GM12878 (cell line): ENCODE data around the gene CBFB. TPM values are rescaled to one million over a fixed set of nuclear protein-coding genes. Genes with fewer than 3 reads are reported as not detected.

Experiments used
- ATAC-seq: fragments of 200-7000 bp; cut with Tn5 transposase; 3 replicates; pipeline ENCODE4 v1.9.1; 2020; ENCODE audit warnings: mild to moderate bottlenecking, moderate library complexity
- BruUV-seq: library from RNA; stranded (reverse); fragments of 400-500 nt; replicated peaks from 2 replicates; lab custom pipeline; 2021; lab: Mats Ljungman, UMichigan
- CTCF ChIA-PET: fragments of 300-600 bp; sonication (Branson Sonifier 250); formaldehyde crosslinking; extraction: SDS; loops from one replicate; lab custom pipeline; 2021; ENCODE audit warnings: inconsistent platforms; lab: Yijun Ruan, JAX
- POLR2A ChIA-PET: fragments of 350-600 bp; formaldehyde crosslinking; extraction: SDS; loops from one replicate; lab custom pipeline; 2021; ENCODE audit warnings: inconsistent platforms; lab: Charles Lee
- RAD21 ChIA-PET: fragments of 300-600 bp; sonication (Branson Sonifier 250); formaldehyde crosslinking; loops from one replicate; lab custom pipeline; 2023; ENCODE audit warnings: antibody characterized with exemption; ENCODE audit not compliant: unreplicated experiment; lab: Charles Lee
- SMC1A ChIA-PET: fragments of 300-600 bp; sonication (Branson Sonifier 250); formaldehyde crosslinking; loops from one replicate; lab custom pipeline; 2023; ENCODE audit not compliant: unreplicated experiment, uncharacterized antibody; lab: Charles Lee
- DNase-seq: peaks from one replicate; pipeline ENCODE4 v3.0.0-alpha.2; 2011; ENCODE audit warnings: low read depth, low spot score
- FAIRE-seq: peaks from 3 replicates; lab custom pipeline; 2011; peaks lifted over from hg19 to GRCh38; lab: Jason Lieb, UNC
- H2AFZ ChIP-seq: 2 replicates; pipeline ENCODE4 v1.6.0; 2011; ENCODE audit warnings: low read depth, low read length, control low read depth; ENCODE audit not compliant: control insufficient read depth
- H3K27ac ChIP-seq: 2 replicates; pipeline ENCODE4 v1.5.1; 2011; ENCODE audit warnings: control low read depth; ENCODE audit not compliant: control insufficient read depth, insufficient read depth
- H3K27me3 ChIP-seq, 2 experiments: replicated peaks in 1 of 2; 2 replicates each; pipeline versions ENCODE4 v1.6.0 to v1.6.1; 2011; ENCODE audit warnings: low read length in 1 of 2; ENCODE audit not compliant: control insufficient read depth in 2 of 2, insufficient read depth in 2 of 2
- H3K36me3 ChIP-seq, 2 experiments: 2 replicates each; pipeline ENCODE4 v1.5.1; 2011; ENCODE audit warnings: low read length in 1 of 2; ENCODE audit not compliant: control insufficient read depth in 2 of 2, insufficient read depth in 2 of 2
- H3K4me1 ChIP-seq: 2 replicates; pipeline ENCODE4 v1.6.1; 2011; ENCODE audit warnings: mild to moderate bottlenecking, low read length, moderate library complexity, mixed read lengths; ENCODE audit not compliant: control insufficient read depth, insufficient read depth
- H3K4me2 ChIP-seq: 2 replicates; pipeline ENCODE4 v1.6.0; 2011; ENCODE audit warnings: control low read depth; ENCODE audit not compliant: control insufficient read depth, insufficient read depth
- H3K4me3 ChIP-seq: fragments of 200-600 bp; sonication (generic); 2 replicates; pipeline ENCODE4 v1.5.1; 2016
- H3K79me2 ChIP-seq: 2 replicates; pipeline ENCODE4 v1.6.0; 2011; ENCODE audit warnings: low read length; ENCODE audit not compliant: control insufficient read depth, insufficient read depth
- H3K9ac ChIP-seq: 2 replicates; pipeline ENCODE4 v1.8.0; 2011; ENCODE audit warnings: low read length, control low read depth, mixed read lengths; ENCODE audit not compliant: control insufficient read depth, insufficient read depth
- H3K9me3 ChIP-seq: replicated peaks from 3 replicates; pipeline ENCODE4 v1.5.1; 2011; ENCODE audit warnings: mild to moderate bottlenecking, low read length; ENCODE audit not compliant: control insufficient read depth, insufficient read depth
- H4K20me1 ChIP-seq: 2 replicates; pipeline ENCODE4 v1.6.0; 2011; ENCODE audit not compliant: control insufficient read depth, insufficient read depth
- BCLAF1 ChIP-seq: fragments of 450-650 bp; IDR thresholded peaks from 2 replicates; pipeline ENCODE4 v1.6.1; 2017; ENCODE audit warnings: antibody characterized with exemption, mild to moderate bottlenecking, moderate library complexity
- CTCF ChIP-seq, 3 experiments: IDR thresholded peaks in 2 of 3; conservative IDR thresholded peaks in 1 of 3; 2 replicates each; pipeline ENCODE4 v1.5.1; 2011; ENCODE audit warnings: low read depth in 3 of 3, low read length in 3 of 3, mild to moderate bottlenecking in 3 of 3, control low read depth in 2 of 3, moderate library complexity in 2 of 3, inconsistent platforms in 1 of 3, mixed read lengths in 1 of 3; ENCODE audit not compliant: control insufficient read depth in 2 of 3, insufficient read depth in 1 of 3; ENCODE audit errors: extremely low read depth in 1 of 3
- FOXM1 ChIP-seq: IDR thresholded peaks from 2 replicates; pipeline ENCODE4 v1.6.1; 2012; ENCODE audit warnings: low read depth, mild to moderate bottlenecking, inconsistent platforms, low read length, moderate library complexity
- HDGF ChIP-seq: fragments of 450-650 bp; IDR thresholded peaks from 2 replicates; pipeline ENCODE4 v1.6.1; 2016; ENCODE audit warnings: antibody characterized with exemption
- HSF1 ChIP-seq: fragments of 150-350 bp; IDR thresholded peaks from 2 replicates; pipeline ENCODE4 v1.6.1; 2014; ENCODE audit warnings: mild to moderate bottlenecking, low read depth, low read length
- LARP7 ChIP-seq: fragments of 450-650 bp; IDR thresholded peaks from 2 replicates; pipeline ENCODE4 v1.6.1; 2017; ENCODE audit warnings: mild to moderate bottlenecking
- NFXL1 ChIP-seq: fragments of 450-650 bp; IDR thresholded peaks from 2 replicates; pipeline ENCODE4 v1.6.1; 2017; ENCODE audit warnings: antibody characterized with exemption, mild to moderate bottlenecking, borderline replicate concordance
- SKIL ChIP-seq: fragments of 450-650 bp; IDR thresholded peaks from 2 replicates; pipeline ENCODE4 v1.6.1; 2017; ENCODE audit warnings: mild to moderate bottlenecking, low read depth, inconsistent platforms; ENCODE audit not compliant: poor library complexity, severe bottlenecking
- ZBTB40 ChIP-seq: fragments of 450-650 bp; IDR thresholded peaks from 2 replicates; pipeline ENCODE4 v1.6.1; 2016; ENCODE audit warnings: mild to moderate bottlenecking, moderate library complexity, borderline replicate concordance
- ZNF384 ChIP-seq: IDR thresholded peaks from 2 replicates; pipeline ENCODE4 v1.6.1; 2012; ENCODE audit warnings: low read depth, mild to moderate bottlenecking, low read length, improper control_type of control experiment, borderline replicate concordance
- WGBS: methylation state at CpG from one replicate; pipeline ENCODE4 v1.1.6; 2016; ENCODE audit warnings: low lambda C conversion rate; ENCODE audit not compliant: insufficient replicate concordance, insufficient coverage; ENCODE audit errors: missing lambda C conversion rate; 5-methylcytosine and 5-hydroxymethylcytosine counted together
- in situ Hi-C: fragments of 300-500 bp; cut with MboI; formaldehyde crosslinking; loops from 9 replicates; pipeline ENCODE4 v1.14.3; 2018; ENCODE audit warnings: mixed read lengths
- intact Hi-C: fragments of 100-400 bp; cut with micrococcal nuclease; formaldehyde crosslinking; loops from one replicate; pipeline ENCODE4 v1.14.2; 2022; ENCODE audit not compliant: unreplicated experiment
- polyA plus RNA-seq, 11 experiments: library from polyadenylated mRNA; depleted of rRNA in 4 of 11; unstranded in 6 of 11; stranded (reverse) in 5 of 11; fragments of >200 nt; fragmentation: Nextera tagmentation in 4 of 11; fragmentation: Illumina TruSeq in 1 of 11; extraction: Ambion mirVana in 4 of 11; extraction: Trizol in 1 of 11; gene quantifications; 1 replicate in 1 of 11; 2 replicates in 10 of 11; pipeline versions ENCODE4 v1.2.1 to v1.2.3, GENCODE V29; 2011 to 2016; ENCODE audit warnings: inconsistent platforms in 2 of 11, missing spikeins in 2 of 11, low read depth in 1 of 11
- total RNA-seq, 4 experiments: library from RNA; depleted of rRNA in 3 of 4; stranded (reverse); fragments of >200 nt in 3 of 4; fragmentation: Illumina TruSeq in 1 of 4; extraction: Trizol in 1 of 4; gene quantifications; 2 replicates each; pipeline versions ENCODE4 v1.2.1 to v1.2.3, GENCODE V29; 2013 to 2021

Gene CBFB
- total and polyA plus RNA-seq, 10 of the 15 experiments (the other 5 are each of a cell fraction or from before 2014, with no cell fraction given): 25.3 to 83.8 (median 65.7) TPM

GRCh38 chr16:67115639-67116038 is 86.7 kb downstream of the CBFB start:
- peaks cover 3% of the 10 kb centered on the region; the same call in 1 of the 2 replicates for H3K4me1 ChIP-seq
- FAIRE-seq (no peak), DNase-seq (no peak), ATAC-seq (no peak)
- 86% methylated on average over 7 of the region's 7 CpGs for WGBS
- ChIA-PET RAD21 (interaction anchor here (0.6 kb wide), 1 partner anchor 159 kb away, joined by 3 read pairs; no protein-coding TSS in a partner anchor), POLR2A (no interaction called here), CTCF (interaction anchor here (1.0 to 2.9 kb wide), 6 partner anchors 14 to 161 kb away, joined by 4 to 12 read pairs (median 4); no protein-coding TSS in a partner anchor), SMC1A (interaction anchor here (0.7 to 2.1 kb wide), 4 partner anchors 8 to 97 kb away, joined by 3 to 8 read pairs (median 3); no protein-coding TSS in a partner anchor)
- intact Hi-C loops: no loop called here
- H3K79me2 ChIP-seq: peaks cover 13% of the 10 kb centered on the region
- no peak overlapping the region for H3K27ac ChIP-seq
- H3K27me3 ChIP-seq: no peaks in the 10 kb centered on the region
- H3K36me3 ChIP-seq: no peaks in the 10 kb centered on the region; a peak in 2 of 4 replicates
- no peak overlapping the region for H3K4me2 ChIP-seq
- in situ Hi-C loops: no loop called here
- H3K9ac ChIP-seq: no peak overlapping the region
- H4K20me1 ChIP-seq: no peaks in the 10 kb centered on the region
- no peak overlapping the region for H3K4me3 ChIP-seq
- BruUV-seq: no TSS peak
- H2AFZ ChIP-seq: no peak overlapping the region
- no peaks in the 10 kb centered on the region for H3K9me3 ChIP-seq
- TF ChIP-seq LARP7 (no peak), CTCF (IDR thresholded peaks at IDR 0.05 in 2 of 3, conservative IDR thresholded peaks at IDR 0.05 in 1 of 3; ENCODE audit: control insufficient read depth in 2 of 3, extremely low read depth in 1 of 3, insufficient read depth in 1 of 3, low read depth in 3 of 3, low read length in 3 of 3) (no peak), HSF1 (no peak), NFXL1 (no peak), SKIL (no peak), BCLAF1 (no peak), ZBTB40 (no peak), FOXM1 (no peak), HDGF (no peak), ZNF384 (no peak)
